Activated CD8-positive, alpha-beta memory T cell treated with anti-CD3 and anti-CD28 coated beads for 48 hours (primary cell): ENCODE results near the gene LDLRAD3.
"Not testable (repeated sequence)": the region's sequence is repeated elsewhere in the genome, so short reads cannot be mapped to it uniquely, and the experiment has no call there.

ENCODE experiments used
- DNase-seq, 3 experiments: peaks; one replicate each; pipeline ENCODE4 v3.0.0-alpha.2; 2020; ENCODE audit warnings: low read depth in 2 of 3, low spot score in 2 of 3

Gene LDLRAD3

DNA sequence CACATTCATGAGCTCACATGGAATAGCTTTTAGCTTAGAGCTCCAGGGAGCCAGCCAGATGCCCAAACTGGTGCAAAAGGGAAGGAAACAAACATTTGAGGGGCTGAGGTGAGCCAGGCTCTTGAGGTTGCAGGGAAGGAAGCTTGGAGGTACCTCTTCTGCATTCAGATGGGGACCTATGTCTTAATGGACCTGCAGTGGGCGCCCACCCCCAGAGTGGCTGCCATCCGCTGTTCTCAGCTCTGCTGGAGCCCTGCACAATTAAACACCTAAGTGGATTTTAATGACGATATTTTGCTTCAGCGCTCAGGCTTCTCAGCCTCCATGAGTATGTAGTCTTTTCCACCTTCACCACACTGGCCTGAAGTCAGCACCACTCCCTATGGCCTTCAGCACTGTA lies 100.8 kb downstream of the LDLRAD3 start:
- DNase-seq: no peak

DNA sequence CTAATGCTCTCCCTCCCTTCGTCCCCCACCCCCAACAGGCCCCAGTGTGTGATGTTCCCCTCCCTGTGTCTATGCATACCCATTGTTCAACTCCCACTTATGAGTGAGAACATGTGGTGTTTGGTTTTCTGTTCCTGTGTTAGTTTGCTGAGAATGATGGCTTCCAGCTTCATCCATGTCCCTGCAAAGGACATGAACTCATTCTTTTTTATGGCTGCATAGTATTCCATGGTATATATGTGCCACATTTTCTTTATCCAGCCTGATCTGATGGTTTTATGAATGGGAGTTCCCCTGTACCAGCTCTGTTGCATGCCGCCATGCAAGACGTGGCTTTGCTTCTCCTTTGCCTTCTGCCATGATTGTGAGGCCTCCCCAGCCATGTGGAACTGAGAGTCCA lies 102.1 kb downstream of the LDLRAD3 start:
- DNase-seq: not testable (repeated sequence)

DNA sequence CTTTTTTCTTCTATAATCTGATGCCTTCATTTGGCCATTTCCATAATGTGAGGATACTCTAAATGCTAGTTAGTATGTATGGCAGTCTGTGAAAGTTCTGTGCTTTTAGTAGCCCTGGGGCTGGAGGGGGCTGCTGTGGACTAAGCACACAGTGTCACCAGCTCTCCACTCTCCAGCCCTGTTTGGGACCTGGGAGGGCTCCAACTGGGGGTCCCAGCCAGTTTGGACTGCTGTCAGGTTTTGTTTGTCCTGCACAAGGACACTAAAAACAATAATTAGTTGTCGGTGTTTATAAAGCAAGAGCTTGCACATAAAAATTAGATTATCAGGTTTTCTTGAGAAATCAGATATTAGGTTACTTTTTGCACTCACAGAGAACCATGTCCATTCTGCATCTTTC lies 103.1 kb downstream of the LDLRAD3 start:
- DNase-seq: no peak

DNA sequence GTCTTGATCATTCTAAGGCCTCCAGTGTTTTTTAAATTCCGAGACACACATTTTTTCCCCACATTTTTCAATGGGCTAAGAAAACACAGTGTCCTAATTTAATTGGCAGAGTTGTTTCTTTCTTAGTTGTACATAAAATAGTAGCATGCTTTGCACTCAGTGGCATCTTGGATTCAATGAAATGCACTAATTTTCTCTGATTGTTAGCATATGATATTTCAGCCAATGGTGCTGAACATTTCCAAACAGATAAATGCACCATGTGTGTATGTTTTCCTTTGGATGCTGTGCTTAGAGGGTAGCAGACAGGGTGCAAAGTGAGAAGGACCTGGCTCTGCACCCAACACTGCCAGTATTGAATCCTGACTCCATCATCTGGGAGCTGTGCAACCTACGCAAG lies 103.5 kb downstream of the LDLRAD3 start:
- no peak for DNase-seq

DNA sequence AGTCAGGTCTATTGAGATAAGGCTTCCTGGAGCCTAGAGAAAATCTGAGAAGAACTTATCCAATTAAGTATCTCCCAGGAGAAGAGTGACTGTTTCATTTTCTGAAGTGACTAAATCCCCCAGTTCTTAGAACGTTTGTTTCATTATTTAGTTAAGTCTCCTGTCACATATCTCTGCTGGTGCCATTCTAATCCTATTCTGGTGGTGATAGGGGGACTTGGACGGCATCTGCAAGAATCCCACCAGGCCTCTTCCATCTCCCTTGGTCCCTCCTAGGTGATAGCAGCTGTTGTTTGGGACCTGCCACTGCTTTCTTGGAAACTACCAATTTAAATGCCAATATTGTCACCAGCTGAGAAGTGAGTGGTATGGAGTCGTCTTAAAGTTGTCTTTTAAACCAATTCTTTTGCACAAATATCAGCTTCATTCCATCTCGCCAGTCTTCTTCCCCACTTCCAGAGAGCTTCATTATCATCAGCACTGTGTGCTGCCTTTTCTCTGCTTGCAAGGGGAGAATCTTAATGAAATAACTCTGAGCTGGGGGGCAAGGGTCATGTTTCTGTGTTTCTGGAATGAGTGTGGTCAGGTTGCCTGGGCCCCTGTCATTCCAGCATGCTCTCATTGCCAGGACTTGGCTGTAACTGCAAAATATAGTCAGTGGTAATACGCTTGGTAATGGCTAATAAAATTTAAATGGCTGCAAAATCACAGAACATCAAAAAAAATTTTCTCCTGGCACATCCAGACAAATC lies 104.8 kb downstream of the LDLRAD3 start:
- no peak for DNase-seq

DNA sequence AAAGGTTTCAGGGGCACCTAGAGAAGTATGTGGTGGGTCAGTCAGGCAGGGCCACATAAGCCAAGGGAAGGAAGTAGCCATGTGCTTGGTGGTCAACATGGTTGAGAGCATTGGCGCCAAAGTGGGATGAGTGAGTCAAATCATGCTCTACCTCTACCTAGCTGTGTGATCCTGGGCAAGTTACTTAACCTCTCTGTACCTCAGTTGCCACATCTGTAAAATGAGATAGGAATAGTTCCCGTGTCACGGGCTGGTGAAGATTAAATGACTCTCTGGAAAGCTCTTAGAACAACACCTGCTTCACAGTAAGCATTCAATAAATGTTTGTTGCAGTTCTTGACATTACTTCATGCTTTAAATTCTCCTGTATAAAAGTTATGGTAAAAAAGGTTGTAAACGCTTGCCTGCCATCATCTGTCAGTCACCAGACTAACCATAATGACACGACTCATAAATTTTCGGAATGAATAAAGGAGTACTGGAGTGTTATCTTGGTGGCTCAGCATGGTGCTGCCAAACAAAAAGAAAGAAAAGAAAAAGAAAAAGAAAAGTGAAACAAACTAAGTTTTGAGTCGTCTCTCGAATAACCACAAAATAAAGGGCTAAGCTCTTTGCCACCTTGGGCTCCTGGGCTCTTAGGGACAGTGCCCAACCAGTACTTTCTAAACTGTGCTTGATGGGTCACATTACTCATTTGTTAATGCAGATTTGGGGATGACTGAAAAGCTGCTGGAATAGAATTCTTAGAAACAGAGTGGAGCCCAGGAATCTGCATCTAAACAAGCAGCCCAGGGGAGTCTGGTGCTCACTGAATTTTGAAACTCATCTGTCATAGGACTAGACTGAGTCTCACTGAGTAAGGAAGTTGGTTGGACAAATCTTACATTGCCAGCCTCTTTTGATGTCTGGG lies 107.6 kb downstream of the LDLRAD3 start:
- DNase-seq: no peak

DNA sequence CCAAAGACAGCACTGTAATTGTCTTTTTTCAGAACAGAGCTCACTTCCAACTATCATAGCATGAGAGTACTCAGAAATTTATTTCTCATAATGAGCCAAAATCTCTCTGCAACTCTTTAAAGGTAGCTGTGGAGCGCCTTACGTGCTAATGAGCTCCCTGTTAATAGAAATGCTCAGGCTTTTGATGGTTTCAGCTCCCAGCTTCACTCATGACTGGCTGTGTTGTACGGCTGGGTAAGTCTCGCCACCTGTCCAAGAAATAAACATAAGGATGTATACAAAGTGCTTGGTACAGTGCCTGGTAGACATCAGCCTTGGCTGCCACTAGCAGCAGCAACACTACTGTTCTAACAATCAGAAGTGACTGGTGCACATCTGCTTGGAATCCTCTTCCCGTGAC lies 109.4 kb downstream of the LDLRAD3 start:
- DNase-seq: no peak

DNA sequence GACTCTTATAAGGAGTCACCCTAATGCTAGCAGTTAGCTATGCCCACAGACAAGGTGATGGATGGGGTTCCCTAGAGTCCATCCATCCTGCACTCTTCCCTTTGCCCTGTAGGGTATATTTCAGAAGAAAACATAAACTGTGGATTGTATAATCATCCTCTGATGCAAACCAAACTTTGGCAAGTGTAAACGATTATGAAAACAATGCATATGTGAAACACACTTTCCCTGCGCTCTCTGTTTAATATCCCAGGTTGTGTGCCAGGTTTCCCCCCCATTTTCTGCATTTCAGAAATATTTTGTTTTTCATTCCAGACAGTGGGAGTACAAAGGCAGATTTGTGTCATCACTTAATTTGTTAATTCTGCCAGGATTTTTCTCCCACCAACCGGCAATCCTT lies 110.0 kb downstream of the LDLRAD3 start:
- no peak for DNase-seq

DNA sequence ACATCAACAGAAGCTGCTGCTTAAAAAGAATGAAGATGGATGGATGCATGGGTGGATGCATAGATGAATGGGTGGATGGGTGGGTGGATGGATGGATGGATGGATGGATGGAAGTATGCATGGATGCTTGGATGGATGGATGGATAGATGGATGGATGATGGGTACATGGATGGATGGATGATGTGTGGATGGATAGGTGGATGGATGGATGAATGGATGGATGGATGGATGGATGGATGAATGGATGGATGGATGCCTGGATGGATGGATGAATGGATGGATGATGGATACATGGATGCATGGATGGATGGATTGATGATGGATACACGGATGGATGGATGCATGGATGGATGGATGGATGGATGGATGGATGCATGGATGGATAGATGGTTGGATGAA lies 110.8 kb downstream of the LDLRAD3 start:
- DNase-seq: no peak

DNA sequence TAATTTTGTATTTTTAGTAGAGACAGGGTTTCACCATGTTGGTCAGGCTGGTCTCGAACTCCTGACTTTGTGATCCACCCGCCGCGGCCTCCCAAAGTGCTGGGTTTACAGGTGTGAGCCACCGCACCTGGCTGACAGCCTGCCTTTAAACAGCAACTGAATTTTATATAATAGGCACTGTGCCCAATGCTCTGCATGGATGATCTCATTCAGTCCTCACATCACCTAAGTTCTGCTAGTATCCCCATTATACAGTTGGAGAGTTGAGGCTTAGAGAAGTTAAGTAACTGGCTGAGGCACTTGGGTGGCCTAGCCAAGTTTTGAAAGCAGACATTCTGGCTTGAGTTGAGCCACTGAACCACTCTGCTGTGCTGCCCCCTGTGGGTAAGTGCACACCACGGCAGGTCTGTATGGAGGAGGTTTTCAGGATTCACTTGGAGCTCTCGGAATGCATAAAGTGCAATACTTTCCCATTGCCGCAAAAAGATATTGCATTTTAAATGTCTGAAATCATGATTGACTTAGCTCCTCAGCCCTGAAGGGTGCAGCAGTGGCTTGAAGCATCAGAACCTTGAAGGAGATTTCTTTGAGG lies 112.4 kb downstream of the LDLRAD3 start:
- no peak for DNase-seq

DNA sequence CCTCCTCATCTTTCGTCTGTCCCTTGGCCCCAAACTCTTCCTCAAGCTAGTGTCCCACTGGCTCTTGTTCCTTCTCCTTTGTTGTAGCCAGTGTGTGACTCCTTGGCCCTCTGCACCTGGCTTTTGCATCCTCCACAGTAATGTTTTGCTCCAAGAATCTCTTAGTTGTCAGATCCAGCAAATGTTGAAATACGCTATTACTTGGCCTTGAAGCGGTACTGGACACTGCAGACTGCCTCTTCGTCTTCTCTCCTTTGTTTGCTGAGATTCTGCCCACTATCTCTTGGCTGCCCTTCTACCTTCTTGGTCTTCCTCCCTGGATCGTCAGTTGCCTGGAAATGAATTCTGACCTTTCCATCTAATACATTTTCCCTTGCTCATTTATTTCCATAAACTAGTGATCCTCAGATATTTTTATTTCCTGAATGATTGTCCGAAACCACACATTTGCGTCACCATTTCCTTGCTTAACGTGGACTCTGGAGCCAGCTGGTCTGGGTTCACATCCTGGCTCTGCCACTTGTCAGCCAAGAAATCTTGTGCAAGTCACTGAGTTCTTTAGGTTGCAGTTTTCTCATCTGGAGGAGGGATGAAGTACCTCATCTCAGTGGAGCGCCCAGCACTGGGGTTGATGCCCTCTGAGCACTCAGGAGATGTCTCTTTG lies 113.6 kb downstream of the LDLRAD3 start:
- no peak for DNase-seq

DNA sequence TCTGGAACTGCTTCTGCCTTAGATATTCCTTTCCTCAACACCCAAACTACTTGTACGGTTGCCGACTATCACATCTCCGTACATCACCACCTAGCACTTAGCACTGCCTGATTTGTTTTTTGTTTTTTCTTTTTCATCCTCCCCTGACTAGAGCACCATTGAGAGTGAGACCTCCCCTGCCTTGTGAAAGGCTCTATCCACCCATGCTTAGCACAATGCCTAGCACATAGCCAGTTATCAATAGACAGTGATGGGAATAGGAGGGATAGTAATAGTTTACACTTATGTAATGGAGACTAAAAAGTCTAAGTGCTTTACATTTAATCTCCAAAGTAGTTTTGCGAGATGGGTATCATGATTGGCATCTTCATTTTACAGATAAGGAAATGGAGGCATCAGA lies 115.8 kb downstream of the LDLRAD3 start:
- DNase-seq: no peak

DNA sequence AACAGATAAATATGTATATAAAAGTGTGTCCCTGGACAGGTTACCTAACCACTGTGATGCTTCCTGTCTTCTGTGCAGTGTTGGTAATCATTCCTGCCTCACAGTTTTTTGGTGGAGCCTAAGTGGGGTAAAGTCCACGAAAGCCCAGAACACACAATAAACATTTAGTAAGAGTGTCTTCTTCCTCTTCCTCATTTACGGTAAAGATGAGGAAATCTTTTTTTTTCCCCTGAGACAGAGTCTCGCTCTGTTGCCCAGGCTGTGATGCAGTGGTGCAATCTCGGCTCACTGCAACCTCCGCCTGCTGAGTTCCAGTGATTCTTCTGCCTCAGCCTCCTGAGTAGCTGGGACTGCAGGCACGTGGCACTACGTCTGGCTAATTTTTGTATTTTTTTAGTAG lies 117.1 kb downstream of the LDLRAD3 start:
- DNase-seq: no peak

DNA sequence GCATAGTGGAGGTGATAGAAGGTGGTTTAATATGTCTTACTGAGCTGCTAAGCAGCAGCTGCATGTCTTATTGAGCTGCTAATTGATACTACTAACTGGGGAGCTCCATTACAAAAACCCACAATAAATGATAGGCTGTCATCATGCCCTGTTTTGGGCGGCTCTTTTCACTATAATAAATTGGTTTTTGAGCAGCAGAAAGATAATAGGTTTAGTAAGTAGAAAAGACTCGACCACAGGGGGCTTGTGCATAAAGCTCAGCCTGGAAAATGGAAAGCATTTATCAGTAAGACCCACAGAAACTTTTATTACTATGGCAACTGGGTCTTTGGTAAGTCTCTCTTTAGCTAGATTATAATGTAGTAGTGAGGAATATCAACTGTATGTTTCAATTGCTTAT lies 117.6 kb downstream of the LDLRAD3 start:
- no peak for DNase-seq

DNA sequence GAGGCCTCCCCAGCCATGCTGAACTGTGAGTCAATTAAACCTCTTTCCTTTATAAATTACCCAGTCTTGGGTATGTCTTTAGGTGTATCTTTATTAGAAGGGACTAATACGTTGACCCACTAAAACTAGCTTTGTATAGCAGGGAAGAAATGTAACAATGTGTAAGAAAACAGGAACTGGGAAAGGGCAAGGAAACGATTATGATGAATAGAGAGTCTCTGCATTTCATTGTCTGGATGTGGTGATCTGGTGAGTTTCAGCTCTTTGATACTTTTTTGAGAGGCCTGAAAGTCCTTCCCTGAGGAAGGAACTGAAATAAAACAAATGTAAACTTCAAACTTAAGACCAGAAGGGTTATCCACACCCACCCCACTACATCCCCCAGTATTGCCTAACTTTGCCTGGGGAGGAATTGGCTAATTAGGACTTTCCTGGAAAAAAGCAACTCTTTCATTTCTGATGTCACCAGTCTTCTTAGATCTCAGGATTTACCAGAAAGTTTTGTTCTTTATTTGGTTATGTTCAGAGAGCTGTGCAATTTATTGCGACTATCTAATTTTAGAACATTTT lies 119.0 kb downstream of the LDLRAD3 start:
- DNase-seq: no peak

DNA sequence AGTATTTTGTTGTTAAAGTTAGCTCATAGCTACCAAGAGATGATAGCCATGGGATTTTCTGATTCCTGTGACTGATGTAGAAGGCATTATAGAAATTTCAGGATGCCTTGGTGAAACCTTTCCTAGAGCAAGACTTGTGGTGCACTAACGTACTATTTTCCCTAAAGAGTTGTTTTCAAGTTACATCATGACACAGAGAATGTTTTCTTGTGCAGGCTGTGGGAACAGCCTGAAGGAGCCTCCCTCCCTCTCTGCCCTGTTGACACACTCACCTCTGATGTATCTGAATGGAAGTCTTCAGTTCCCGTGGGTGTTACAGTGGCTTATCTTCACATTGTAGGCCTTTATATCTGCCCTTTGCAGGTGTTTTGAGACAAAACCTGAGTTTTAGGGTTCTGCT lies 121.6 kb downstream of the LDLRAD3 start:
- no peak for DNase-seq

DNA sequence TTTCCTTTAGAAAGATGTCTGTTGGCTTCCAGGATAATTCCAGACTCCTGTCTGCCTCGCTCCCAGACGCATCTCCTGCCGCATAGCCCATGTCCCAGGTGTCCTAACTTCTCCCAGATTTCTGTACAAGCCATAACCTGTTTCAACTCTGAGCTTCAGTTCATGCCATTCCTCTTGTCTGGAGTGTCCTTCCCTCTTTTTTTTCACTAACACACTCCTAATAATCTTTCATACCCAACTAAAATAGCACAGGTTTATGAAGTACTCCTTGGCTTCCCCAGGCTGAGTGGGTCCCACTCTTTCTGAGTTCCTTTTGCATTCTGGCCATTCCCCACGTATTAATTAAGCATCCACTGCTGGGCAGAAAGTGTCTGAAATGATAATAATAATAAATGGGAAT lies 123.0 kb downstream of the LDLRAD3 start:
- no peak for DNase-seq

DNA sequence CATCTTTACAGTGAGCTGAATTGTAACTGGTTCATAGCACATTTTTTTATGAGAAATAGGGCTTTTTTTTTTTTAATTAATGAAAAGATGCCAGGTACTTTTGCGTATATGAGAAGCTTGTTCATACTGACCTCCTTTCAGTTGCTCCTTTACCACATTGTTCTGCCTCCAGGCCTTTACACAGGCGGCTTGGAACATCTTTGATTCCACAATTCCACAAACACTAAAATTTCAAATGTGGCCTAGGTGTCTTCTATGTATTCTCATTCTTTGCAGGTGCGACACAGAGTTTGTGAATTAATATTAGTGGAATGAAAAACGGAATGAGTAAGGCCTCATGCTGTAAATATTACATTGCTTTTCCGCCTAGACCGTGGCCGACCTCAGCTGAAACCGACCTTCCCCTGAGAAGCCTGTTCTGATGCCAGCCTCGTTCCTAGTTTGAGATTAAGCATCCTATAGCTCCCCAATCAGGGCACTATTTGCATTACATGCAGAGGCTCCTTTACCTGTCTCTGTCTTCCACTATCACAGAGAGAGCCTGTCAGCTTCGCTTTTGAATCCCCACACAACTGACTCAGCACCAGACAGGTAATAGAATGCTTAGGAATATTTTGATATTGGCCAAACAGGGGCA lies 125.8 kb downstream of the LDLRAD3 start:
- no peak for DNase-seq

DNA sequence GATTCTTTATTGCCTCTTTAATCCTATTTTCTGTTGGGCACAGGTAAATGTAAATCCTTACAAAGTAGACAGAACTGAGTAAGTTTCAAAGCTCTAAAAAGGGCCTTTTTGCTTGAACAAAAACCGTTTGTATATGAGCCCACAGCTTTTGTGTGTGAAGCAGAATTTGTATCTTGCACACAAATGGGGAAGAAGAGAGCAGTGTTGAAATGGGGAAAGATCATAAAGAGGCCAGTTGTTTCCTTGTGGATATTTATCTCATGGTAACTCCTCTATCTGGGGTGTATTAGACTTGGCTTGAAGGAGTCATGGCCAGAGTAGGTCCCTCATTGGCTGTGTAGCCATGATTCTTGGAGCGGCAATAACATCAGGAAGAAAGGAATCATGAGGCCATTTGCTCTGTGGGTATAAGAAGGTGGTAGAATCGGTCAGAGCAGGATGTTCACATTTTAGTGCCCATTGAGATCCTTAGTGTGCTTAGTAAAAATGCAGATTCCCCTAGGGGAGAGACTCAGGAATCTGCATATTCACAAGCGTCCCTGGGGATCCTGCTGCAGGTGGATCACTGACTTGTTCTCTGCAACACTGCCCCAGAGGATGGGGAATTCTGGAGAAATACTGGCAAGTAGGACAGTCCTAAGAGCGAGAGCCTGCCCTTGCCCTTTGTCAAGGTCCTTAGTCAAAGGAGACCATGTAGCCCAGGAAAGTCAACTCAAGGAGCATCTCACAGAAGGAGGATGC lies 126.5 kb downstream of the LDLRAD3 start:
- no peak for DNase-seq

DNA sequence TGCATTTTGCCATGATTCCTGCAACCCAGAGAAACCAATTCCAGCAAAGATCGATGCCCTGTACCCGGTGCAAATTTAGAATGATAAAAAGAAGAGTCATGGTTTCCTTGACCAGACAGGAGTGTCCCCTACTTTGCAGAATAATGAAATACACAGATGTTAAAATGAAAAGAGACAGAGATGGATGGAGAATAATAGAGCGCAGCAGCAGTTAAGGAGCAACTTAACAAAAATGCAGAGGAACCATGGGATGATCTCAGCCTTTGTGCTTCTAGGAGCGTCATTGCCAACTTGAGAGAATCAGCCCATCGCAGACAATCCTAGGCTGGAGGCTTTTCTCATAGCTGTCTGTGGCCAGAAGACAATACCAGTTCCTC lies 127.1 kb downstream of the LDLRAD3 start:
- no peak for DNase-seq
